Activated CD8-positive, alpha-beta memory T cell treated with anti-CD3 and anti-CD28 coated beads, Interleukin-2, amount 50 U/mL, for 4 hours (primary cell): ENCODE measurements around the gene SMTNL1.

Source experiments
- DNase-seq: peaks from one replicate; pipeline ENCODE4 v3.0.0-alpha.2; 2020

The SMTNL1 gene, protein sequence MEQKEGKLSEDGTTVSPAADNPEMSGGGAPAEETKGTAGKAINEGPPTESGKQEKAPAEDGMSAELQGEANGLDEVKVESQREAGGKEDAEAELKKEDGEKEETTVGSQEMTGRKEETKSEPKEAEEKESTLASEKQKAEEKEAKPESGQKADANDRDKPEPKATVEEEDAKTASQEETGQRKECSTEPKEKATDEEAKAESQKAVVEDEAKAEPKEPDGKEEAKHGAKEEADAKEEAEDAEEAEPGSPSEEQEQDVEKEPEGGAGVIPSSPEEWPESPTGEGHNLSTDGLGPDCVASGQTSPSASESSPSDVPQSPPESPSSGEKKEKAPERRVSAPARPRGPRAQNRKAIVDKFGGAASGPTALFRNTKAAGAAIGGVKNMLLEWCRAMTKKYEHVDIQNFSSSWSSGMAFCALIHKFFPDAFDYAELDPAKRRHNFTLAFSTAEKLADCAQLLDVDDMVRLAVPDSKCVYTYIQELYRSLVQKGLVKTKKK

GRCh38 chr11:57536947-57537619 lies at the start of gene SMTNL1:
Gene SMTNL1 (plus strand): TSS chr11:57537595. CDS start chr11:57542643, 5,048 bp downstream.
- DNase-seq: no peak

DNA sequence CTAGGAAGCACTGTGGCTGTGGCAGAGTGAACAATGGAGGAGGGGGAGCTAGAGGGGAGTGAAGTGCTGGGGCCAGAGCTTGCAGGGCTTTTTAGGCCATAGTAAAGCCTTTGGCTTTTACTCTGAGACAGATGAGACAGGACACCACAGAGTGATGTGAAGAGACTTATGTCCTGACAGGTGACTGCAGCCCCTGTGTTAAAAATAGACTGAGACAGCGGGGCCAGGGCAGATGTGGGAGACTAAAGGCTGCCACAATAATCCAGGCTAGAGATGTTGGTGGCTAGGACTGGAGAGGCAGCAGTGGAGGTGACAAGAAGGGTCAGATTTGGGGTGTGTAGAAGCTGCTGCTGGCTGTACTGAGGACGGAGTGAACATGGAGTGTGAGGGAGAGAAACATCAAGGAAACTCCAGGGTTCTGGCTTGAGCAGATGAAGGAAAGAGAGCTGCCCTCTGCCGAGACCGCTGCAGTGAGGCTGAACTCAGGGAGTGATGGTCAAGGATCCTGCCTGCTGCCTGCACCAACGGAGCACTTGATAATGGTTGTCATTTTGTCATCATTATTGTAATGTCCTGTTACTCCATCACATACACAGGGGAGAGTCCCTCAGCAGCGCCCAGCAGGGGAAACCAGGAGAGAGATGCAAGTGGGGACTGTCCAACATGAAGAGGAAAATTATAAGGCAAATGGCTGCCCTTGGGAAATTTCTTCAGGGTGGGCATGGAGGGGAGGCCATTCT lies 49.3 kb upstream of the SMTNL1 start:
- DNase-seq: no peak

DNA sequence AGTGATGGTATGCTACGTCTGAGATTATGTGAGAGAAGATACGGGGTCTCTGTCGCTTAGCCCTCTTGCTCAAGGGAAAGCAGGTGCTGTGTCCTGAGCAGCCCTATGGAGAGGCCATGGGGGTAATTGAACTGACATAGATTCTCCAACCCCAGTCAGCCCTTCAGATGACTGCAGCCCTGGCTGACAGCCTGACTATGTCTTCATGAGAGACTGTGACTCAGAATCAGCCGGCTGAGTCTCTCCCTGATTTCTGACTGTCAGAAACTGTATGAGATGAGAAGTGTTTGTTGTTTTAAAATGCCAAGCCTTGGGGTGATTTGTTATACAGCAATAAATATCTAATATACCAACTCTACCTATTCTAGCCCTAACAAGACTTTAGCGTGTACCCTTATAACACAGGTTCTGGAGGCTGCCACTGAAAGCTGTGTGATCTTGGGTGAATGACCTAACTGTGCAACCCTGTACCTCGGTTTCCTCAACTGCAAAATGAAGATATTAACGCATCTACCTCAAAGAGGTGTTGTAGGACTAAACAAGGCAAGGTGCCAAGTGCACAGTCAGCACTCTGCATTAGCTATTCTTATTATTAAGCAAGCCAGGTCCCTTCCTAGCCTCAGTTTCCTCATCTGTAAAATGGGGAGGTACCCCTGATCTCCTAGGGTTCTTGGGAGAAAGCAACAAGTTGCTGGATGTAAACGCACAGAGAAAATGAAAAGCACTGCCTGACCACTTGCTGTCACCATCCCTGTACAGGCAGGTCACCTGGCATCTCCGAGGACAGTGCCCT lies 46.7 kb upstream of the SMTNL1 start:
- DNase-seq: no peak

GRCh38 chr11:57491371-57492061 lies 45.9 kb upstream of the SMTNL1 start:
- peak; percentile 54 for DNase-seq

DNA sequence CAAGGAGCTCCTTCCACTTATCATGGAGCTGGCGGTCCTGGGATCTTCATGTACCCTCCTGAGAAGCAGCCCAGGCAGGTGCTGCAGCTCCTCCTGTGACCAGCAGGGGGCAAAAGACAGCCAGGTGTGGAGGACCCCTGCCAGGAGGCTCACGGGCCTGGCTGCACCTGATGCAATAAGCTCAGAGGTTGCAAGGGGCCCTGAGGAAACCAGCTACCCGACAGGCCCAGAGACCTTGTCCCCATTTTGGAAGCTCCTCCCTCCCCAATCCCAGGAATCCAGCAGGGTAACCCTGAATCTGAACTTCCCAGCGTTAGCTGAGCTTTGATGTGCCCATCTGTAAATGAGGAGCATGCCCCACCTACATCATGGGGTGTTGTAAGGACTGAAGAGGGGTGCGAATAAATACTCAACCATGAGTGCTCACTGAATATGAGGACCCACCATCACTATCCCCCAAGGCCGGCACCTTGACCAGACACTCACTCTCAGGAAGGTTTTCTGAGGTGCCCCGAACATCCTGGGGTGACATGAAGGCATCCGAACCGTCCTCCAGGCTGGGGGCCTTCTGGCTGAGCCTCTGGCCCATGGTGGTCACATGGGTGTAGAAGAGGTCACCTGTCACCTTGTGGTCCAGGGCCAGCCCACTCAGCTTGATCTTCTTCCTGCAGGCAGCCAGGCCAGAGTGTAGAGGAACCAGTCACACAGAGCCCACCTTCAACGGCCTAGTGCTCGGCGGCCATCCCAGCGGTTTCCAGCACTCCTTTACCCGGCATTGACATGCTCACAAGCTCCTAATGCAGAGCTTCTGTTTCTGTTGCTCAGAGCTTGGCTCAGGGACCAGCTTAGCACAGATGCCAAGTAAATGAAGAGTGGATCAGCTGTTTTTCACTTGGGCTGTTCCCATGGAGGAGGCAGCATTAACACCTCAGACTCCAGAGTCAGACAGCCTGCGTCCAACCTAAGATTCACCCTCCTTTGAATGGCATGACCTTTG lies 43.6 kb upstream of the SMTNL1 start:
- DNase-seq: peak; percentile 85

- DNase-seq: no peak
These were observed 41.1 kb upstream of the SMTNL1 start for GRCh38 chr11:57496109-57496820.

- DNase-seq: no peak
These were observed 39.8 kb upstream of the SMTNL1 start for GRCh38 chr11:57497303-57498247.

DNA sequence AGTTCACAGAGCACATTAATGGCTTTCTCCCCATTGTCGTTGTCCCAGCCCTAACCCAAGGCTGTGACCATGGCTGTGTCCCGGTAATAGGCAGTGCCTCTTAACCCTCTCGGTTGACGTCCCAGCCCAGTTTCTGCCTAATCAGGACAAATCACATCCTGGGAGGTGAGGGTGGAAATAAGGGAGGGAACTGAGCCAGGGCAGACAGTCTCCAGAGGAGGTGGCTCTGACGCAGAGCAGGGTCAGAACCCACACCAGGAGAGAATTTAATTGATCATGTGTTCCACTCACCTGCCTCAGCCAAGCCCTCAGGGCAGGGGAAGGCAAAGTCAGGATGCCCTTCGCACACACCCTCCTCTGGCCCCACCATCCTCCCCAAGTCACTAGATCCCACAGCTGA lies 38.9 kb upstream of the SMTNL1 start:
- DNase-seq: no peak

DNA sequence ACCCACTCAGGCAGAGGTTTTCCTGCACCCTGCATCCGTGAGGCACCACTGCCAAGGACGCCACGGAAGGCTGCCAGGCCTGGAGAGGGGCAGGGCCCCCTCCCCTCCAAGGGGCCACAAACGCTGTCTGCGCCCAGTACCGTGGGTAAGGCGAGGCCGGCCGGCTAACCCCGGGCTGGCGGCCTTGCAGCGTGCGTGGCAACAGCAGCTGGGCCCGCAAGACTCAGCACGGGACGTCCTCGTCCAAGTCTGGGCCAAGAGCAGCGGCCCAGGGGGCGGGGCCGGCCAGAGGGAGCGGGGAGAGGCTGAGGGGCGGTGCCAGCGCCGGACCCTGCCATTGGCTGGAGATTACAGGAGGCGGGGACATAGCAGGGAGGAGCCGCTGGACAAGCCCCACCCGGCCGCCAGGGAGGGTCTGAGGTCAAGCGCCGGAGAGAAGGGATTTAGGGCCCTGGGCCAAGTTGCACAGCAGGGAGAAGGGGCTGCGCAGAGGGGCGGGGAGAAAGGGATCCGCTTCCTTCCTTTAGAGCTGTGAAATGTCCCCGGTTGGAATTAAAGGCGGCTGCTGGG lies 37.9 kb upstream of the SMTNL1 start:
- peak; percentile 22 for DNase-seq

DNA sequence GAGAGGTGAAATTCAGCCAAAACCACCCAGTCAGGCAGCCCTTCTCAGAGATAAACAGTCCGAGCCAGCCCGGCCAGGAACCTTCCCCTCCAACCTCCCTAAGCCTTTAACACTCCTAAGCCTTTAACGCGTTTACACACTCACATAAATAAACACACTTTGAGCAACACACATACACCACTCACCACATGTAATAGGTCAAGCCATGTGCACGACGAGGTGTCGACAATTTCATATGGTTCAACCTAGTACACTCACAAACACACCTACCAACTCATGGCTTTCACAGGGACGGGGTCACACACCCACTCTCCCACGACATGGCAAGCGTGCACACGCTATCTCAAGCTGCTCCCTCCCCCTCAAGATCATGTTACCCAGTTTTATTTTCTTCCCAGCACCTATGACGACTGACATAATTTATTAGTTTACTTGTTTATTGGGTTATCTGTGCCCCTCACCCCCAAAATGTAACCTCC lies 37.4 kb upstream of the SMTNL1 start:
- no peak for DNase-seq

GRCh38 chr11:57500515-57500914 lies 36.9 kb upstream of the SMTNL1 start:
- no peak for DNase-seq

DNA sequence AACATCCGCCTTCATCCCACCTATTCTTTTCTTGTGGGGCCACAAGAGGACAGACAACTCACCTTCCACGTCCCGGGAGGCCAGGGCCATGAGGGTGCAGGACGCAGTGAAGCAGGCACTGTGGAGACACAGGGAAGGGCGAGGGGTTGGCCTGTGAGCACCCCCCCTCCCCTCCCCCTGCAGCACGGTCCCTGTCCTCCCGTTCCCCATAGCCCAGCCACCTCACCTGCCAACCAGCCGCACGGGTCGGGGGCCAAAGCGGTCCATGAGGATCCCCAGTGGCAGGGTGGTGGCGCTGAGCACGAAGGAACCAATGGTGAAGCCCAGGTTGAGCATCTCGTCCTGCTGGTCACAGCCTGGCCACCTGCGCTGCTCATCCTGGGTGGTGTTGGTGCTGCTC lies 36.5 kb upstream of the SMTNL1 start:
- no peak for DNase-seq

DNA sequence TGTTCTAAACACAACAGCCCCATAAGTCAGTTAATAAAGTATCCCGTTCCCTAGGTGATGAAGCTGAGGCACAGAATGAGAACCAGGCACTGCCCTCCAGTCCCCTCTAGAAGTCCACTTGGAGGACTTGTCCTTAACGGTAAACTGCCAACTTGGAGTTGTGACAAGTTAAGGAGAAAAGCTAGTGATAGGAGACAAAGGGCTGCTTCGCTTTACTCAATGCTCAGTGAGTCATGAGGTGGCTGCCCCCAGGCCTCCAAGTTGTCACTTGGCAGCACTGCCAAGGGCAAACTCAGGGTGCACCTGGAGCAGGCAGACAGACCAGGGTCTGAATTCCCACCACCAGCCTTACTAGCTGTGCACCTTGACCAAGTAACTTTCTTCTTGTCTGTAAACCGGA lies 35.4 kb upstream of the SMTNL1 start:
- no peak for DNase-seq

GRCh38 chr11:57502376-57502775 lies 35.0 kb upstream of the SMTNL1 start:
- DNase-seq: no peak

DNA sequence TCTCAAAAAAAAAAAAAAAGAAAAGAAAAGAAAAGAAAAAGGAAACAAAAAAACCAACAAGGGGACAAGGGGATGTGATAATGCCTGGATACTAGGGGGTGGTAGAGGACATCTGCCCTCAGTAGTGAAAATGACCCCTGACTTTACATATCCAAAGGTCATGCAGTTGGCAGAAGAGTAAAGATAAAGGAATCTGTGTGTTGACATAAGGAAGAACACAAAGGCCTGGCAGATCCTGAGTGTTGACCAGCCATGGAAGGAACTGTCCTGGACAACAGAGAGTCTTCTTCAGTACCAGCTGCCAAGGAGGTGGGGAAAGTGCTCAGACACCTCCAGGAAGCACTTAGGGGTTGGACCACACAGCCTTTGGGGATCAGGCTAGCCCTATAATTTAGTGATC lies 34.5 kb upstream of the SMTNL1 start:
- no peak for DNase-seq

DNA sequence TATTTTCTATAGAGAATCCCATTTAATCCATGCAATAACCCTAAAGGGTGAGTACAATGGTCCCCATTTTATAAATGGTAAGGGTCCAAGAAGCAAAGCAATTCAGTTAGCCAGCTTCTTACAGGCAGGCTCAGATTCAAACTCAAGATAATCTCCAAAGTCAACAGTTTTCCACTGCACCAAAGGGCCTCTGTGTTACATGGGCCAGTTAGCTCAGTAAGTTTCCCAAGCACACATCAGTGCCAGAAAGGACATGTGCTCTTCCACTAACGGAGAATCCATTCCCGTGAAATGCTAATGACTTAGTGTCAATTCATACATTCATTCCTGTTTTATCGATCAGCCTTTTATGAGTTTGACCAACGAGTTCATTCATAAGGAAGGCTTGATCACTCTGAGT lies 32.9 kb upstream of the SMTNL1 start:
- DNase-seq: no peak

DNA sequence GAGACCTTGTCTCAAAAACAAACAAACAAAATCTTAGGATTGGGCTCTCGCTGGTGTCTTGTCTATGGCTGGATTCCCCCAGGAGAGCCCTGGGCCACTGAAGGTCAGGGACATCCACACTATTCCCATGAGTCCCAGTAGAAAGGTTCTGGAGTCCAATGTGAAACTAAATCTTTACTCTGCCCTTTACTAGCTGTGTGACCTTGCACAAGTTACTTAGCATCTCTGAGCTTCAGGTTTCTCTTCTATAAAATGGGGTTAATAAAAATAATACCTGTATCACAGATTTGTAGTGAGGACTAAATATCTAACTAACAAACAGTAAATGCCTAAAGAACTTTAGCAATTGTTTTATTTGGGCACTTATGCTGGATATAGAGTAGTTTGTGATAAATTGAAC lies 30.9 kb upstream of the SMTNL1 start:
- DNase-seq: no peak
